Osteoblast (primary cell): Measurements from ENCODE around the gene THAP9. TPM values are rescaled to one million over a fixed set of nuclear protein-coding genes. Genes with fewer than 3 reads are reported as not detected.

Experiments used
- DNase-seq: peaks from one replicate; pipeline ENCODE4 v3.0.0; 2011; ENCODE audit warnings: low spot score, mixed read lengths; ENCODE audit not compliant: insufficient read length; ENCODE audit errors: missing footprints
- H2AFZ ChIP-seq: 2 replicates; pipeline ENCODE4 v1.6.0; 2011; ENCODE audit warnings: mild to moderate bottlenecking, low read length
- H3K27ac ChIP-seq: 2 replicates; pipeline ENCODE4 v1.5.1; 2011; ENCODE audit warnings: mild to moderate bottlenecking, low read depth, low read length, moderate library complexity
- H3K27me3 ChIP-seq: 2 replicates; pipeline ENCODE4 v1.6.0; 2012; ENCODE audit warnings: mild to moderate bottlenecking, control low read depth, inconsistent platforms, low read length, moderate library complexity; ENCODE audit not compliant: insufficient read depth
- H3K36me3 ChIP-seq: 2 replicates; pipeline ENCODE4 v1.5.1; 2011; ENCODE audit warnings: mild to moderate bottlenecking, low read length, control low read depth, moderate library complexity; ENCODE audit not compliant: insufficient read depth
- H3K4me1 ChIP-seq: 2 replicates; pipeline ENCODE4 v1.5.1; 2011; ENCODE audit warnings: mild to moderate bottlenecking, low read length, control low read depth, moderate library complexity; ENCODE audit not compliant: insufficient read depth
- H3K4me2 ChIP-seq: 2 replicates; pipeline ENCODE4 v1.6.0; 2011; ENCODE audit warnings: mild to moderate bottlenecking, low read length; ENCODE audit not compliant: insufficient read depth
- H3K4me3 ChIP-seq: fragments of 200-600 bp; sonication (generic); 3 replicates; pipeline ENCODE4 v1.5.1; 2012; ENCODE audit warnings: mild to moderate bottlenecking, low read length, inconsistent platforms; ENCODE audit not compliant: insufficient read depth
- H3K79me2 ChIP-seq: 2 replicates; pipeline ENCODE4 v1.6.0; 2012; ENCODE audit warnings: mild to moderate bottlenecking, low read length, control low read depth, inconsistent platforms; ENCODE audit not compliant: insufficient read depth
- H3K9me3 ChIP-seq: 2 replicates; pipeline ENCODE4 v1.5.1; 2011; ENCODE audit warnings: low read depth, low read length, control low read depth
- H4K20me1 ChIP-seq: 2 replicates; pipeline ENCODE4 v1.6.0; 2012; ENCODE audit warnings: mild to moderate bottlenecking, low read length, control low read depth; ENCODE audit not compliant: insufficient read depth
- CTCF ChIP-seq: IDR thresholded peaks from 2 replicates; pipeline ENCODE4 v1.5.1; 2011; ENCODE audit warnings: mild to moderate bottlenecking, low read depth, low read length, moderate library complexity; ENCODE audit errors: extremely low read depth
- total RNA-seq: library from RNA; depleted of rRNA; stranded (reverse); fragments of >200 nt; gene quantifications from 2 replicates; pipeline ENCODE4 v1.2.3, GENCODE V29; 2012

The THAP9 gene
- total RNA-seq, 1 donor: 3.3 TPM

GRCh38 chr4:82919386-82919785, 18.9 kb downstream of the THAP9 start:
- no peak for DNase-seq
- Histone ChIP-seq H3K4me1 (no peaks in the 10 kb centered on the region), H3K9me3 (no peaks in the 10 kb centered on the region), H3K27ac (no peak overlapping the region), H4K20me1 (no peaks in the 10 kb centered on the region), H3K79me2 (no peaks in the 10 kb centered on the region), H3K27me3 (no peaks in the 10 kb centered on the region), H2AFZ (no peak overlapping the region), H3K36me3 (peaks cover 4% of the 10 kb centered on the region), H3K4me2 (no peak overlapping the region), H3K4me3 (no peak overlapping the region)
- TF ChIP-seq CTCF: no peak

GRCh38 chr4:82921795-82922194, 21.3 kb downstream of the THAP9 start:
- no peak overlapping the region for H3K4me3 ChIP-seq
- no peak overlapping the region for H3K4me2 ChIP-seq
- no peaks in the 10 kb centered on the region for H3K79me2 ChIP-seq
- H3K4me1 ChIP-seq: no peaks in the 10 kb centered on the region
- H2AFZ ChIP-seq: no peak overlapping the region
- no peak overlapping the region for H3K27ac ChIP-seq
- no peaks in the 10 kb centered on the region for H4K20me1 ChIP-seq
- TF ChIP-seq CTCF: no peak
- H3K36me3 ChIP-seq: peaks cover 10% of the 10 kb centered on the region
- no peaks in the 10 kb centered on the region for H3K27me3 ChIP-seq
- no peaks in the 10 kb centered on the region for H3K9me3 ChIP-seq
- DNase-seq: no peak

- Histone ChIP-seq H4K20me1 (no peaks in the 10 kb centered on the region), H3K36me3 (peaks cover 10% of the 10 kb centered on the region), H3K4me3 (no peak overlapping the region), H3K9me3 (no peaks in the 10 kb centered on the region), H3K27me3 (no peaks in the 10 kb centered on the region), H3K79me2 (no peaks in the 10 kb centered on the region), H2AFZ (no peak overlapping the region), H3K27ac (no peak overlapping the region), H3K4me1 (no peaks in the 10 kb centered on the region), H3K4me2 (no peak overlapping the region)
- no peak for TF ChIP-seq CTCF
- DNase-seq: no peak
Measured at GRCh38 chr4:82930848-82931755, 30.6 kb downstream of the THAP9 start.

GRCh38 chr4:82934441-82934840, 33.9 kb downstream of the THAP9 start:
- peaks cover 16% of the 10 kb centered on the region for H3K36me3 ChIP-seq
- no peak for TF ChIP-seq CTCF
- DNase-seq: no peak
- H3K27me3 ChIP-seq: no peaks in the 10 kb centered on the region
- H3K9me3 ChIP-seq: no peaks in the 10 kb centered on the region
- no peaks in the 10 kb centered on the region for H4K20me1 ChIP-seq
- no peak overlapping the region for H3K4me2 ChIP-seq
- H3K79me2 ChIP-seq: no peaks in the 10 kb centered on the region
- no peak overlapping the region for H2AFZ ChIP-seq
- no peak overlapping the region for H3K4me3 ChIP-seq
- no peaks in the 10 kb centered on the region for H3K4me1 ChIP-seq
- no peak overlapping the region for H3K27ac ChIP-seq
